H9 (cell line): ENCODE data around the gene SPATS2. TPM values are rescaled to one million over a fixed set of nuclear protein-coding genes. Genes with fewer than 3 reads are reported as not detected.

Experiments used
- DNase-seq: peaks from one replicate; pipeline ENCODE4 v3.0.0-alpha.2; 2017
- H2AFZ ChIP-seq: one replicate; pipeline ENCODE4 v1.6.1; 2013; ENCODE audit warnings: mild to moderate bottlenecking, low read length, control low read depth, moderate library complexity
- H2AK5ac ChIP-seq: 2 replicates; pipeline ENCODE4 v1.6.1; 2013; ENCODE audit warnings: low read length, control low read depth, mixed read lengths; ENCODE audit not compliant: insufficient read length
- H2BK120ac ChIP-seq: one replicate; pipeline ENCODE4 v1.6.1; 2013; ENCODE audit warnings: low read depth, mild to moderate bottlenecking, low read length, control low read depth, inconsistent platforms; ENCODE audit not compliant: poor library complexity, severe bottlenecking
- H2BK12ac ChIP-seq: 2 replicates; pipeline ENCODE4 v1.6.1; 2013; ENCODE audit warnings: low read length, control low read depth, mixed read lengths, low read depth; ENCODE audit not compliant: insufficient read length
- H2BK15ac ChIP-seq: 2 replicates; pipeline ENCODE4 v1.6.1; 2013; ENCODE audit warnings: low read depth, low read length, control low read depth
- H2BK20ac ChIP-seq: one replicate; pipeline ENCODE4 v1.6.1; 2013; ENCODE audit warnings: low read depth, mild to moderate bottlenecking, low read length, control low read depth, inconsistent platforms; ENCODE audit not compliant: poor library complexity, severe bottlenecking
- H2BK5ac ChIP-seq: 2 replicates; pipeline ENCODE4 v1.6.1; 2013; ENCODE audit warnings: low read length, control low read depth, mixed read lengths; ENCODE audit not compliant: insufficient read length
- H3K14ac ChIP-seq: 2 replicates; pipeline ENCODE4 v1.6.1; 2013; ENCODE audit warnings: low read length, control low read depth; ENCODE audit not compliant: insufficient read depth
- H3K18ac ChIP-seq: 2 replicates; pipeline ENCODE4 v1.6.1; 2013; ENCODE audit warnings: low read depth, mild to moderate bottlenecking, mixed read lengths, low read length, control low read depth; ENCODE audit not compliant: insufficient read length
- H3K23ac ChIP-seq: 2 replicates; pipeline ENCODE4 v1.6.1; 2013; ENCODE audit warnings: low read length, control low read depth, mixed read lengths, low read depth; ENCODE audit not compliant: insufficient read length
- H3K23me2 ChIP-seq: 2 replicates; pipeline ENCODE4 v1.6.1; 2013; ENCODE audit warnings: low read depth, mild to moderate bottlenecking, mixed read lengths, low read length, control low read depth; ENCODE audit not compliant: insufficient read length, poor library complexity, severe bottlenecking
- H3K27ac ChIP-seq: 2 replicates; pipeline ENCODE4 v1.5.1; 2013; ENCODE audit warnings: low read length, control low read depth, mixed read lengths, low read depth; ENCODE audit not compliant: insufficient read length
- H3K27me3 ChIP-seq: 2 replicates; pipeline ENCODE4 v1.6.1; 2013; ENCODE audit warnings: low read length, control low read depth, inconsistent platforms; ENCODE audit not compliant: insufficient read depth
- H3K4ac ChIP-seq: 2 replicates; pipeline ENCODE4 v1.6.1; 2013; ENCODE audit warnings: low read depth, mild to moderate bottlenecking, control low read depth, inconsistent platforms, low read length, moderate library complexity
- H3K4me1 ChIP-seq: 2 replicates; pipeline ENCODE4 v1.6.1; 2013; ENCODE audit warnings: low read length, control low read depth, inconsistent platforms; ENCODE audit not compliant: insufficient read depth
- H3K4me2 ChIP-seq: 2 replicates; pipeline ENCODE4 v1.6.1; 2013; ENCODE audit warnings: low read length, control low read depth, mixed read lengths; ENCODE audit not compliant: insufficient read length, insufficient read depth
- H3K56ac ChIP-seq: 2 replicates; pipeline ENCODE4 v1.6.1; 2013; ENCODE audit warnings: low read depth, mild to moderate bottlenecking, mixed read lengths, low read length, control low read depth; ENCODE audit not compliant: insufficient read length
- H3K79me1 ChIP-seq: 2 replicates; pipeline ENCODE4 v1.6.1; 2013; ENCODE audit warnings: low read depth, mild to moderate bottlenecking, moderate library complexity, low read length, control low read depth, inconsistent platforms; ENCODE audit not compliant: insufficient read depth, poor library complexity, severe bottlenecking
- H3K79me2 ChIP-seq: 2 replicates; pipeline ENCODE4 v1.6.1; 2013; ENCODE audit warnings: low read length, control low read depth, inconsistent platforms; ENCODE audit not compliant: insufficient read depth
- H3K9ac ChIP-seq: 2 replicates; pipeline ENCODE4 v1.6.1; 2013; ENCODE audit warnings: low read length, control low read depth, mixed read lengths; ENCODE audit not compliant: insufficient read length; ENCODE audit errors: extremely low read depth
- H3K9me3 ChIP-seq: one replicate; pipeline ENCODE4 v1.6.1; 2013; ENCODE audit warnings: low read depth, low read length, inconsistent platforms; ENCODE audit not compliant: control insufficient read depth
- H3T11ph ChIP-seq: one replicate; pipeline ENCODE4 v1.6.1; 2013; ENCODE audit warnings: mild to moderate bottlenecking, low read length, control low read depth, inconsistent platforms
- H4K20me1 ChIP-seq: one replicate; pipeline ENCODE4 v1.6.1; 2013; ENCODE audit not compliant: control insufficient read depth, insufficient read length, insufficient read depth
- H4K5ac ChIP-seq: 2 replicates; pipeline ENCODE4 v1.6.1; 2013; ENCODE audit warnings: low read depth, mild to moderate bottlenecking, mixed read lengths, low read length, control low read depth; ENCODE audit not compliant: insufficient read length
- H4K8ac ChIP-seq: replicated peaks from 2 replicates; pipeline ENCODE4 v1.6.1; 2013; ENCODE audit warnings: low read length, control low read depth, mixed read lengths, low read depth; ENCODE audit not compliant: insufficient read length
- H4K91ac ChIP-seq: 2 replicates; pipeline ENCODE4 v1.6.1; 2013; ENCODE audit warnings: low read depth, mild to moderate bottlenecking, moderate library complexity, mixed read lengths, low read length, control low read depth; ENCODE audit not compliant: insufficient read length
- H3K27ac Mint-ChIP-seq, 3 experiments: 2 replicates in 2 of 3; 3 replicates in 1 of 3; pipeline ENCODE4 v1.8.0; 2020 to 2021; ENCODE audit warnings: mixed read lengths in 3 of 3, mild to moderate bottlenecking in 1 of 3, moderate library complexity in 1 of 3
- H3K27me3 Mint-ChIP-seq: 2 replicates; pipeline ENCODE4 v1.8.0; 2021; ENCODE audit warnings: low read depth, mild to moderate bottlenecking, moderate library complexity, mixed read lengths
- H3K36me3 Mint-ChIP-seq, 3 experiments: 2 replicates in 2 of 3; 3 replicates in 1 of 3; pipeline ENCODE4 v1.8.0; 2020 to 2021; ENCODE audit warnings: low read depth in 3 of 3, mixed read lengths in 3 of 3; ENCODE audit not compliant: insufficient read depth in 1 of 3
- H3K4me1 Mint-ChIP-seq, 2 experiments: 2 replicates each; pipeline ENCODE4 v1.8.0; 2020; ENCODE audit warnings: mixed read lengths in 2 of 2
- H3K4me3 Mint-ChIP-seq, 2 experiments: 2 replicates in 1 of 2; 3 replicates in 1 of 2; pipeline ENCODE4 v1.8.0; 2020 to 2021; ENCODE audit warnings: mild to moderate bottlenecking in 2 of 2, mixed read lengths in 2 of 2, moderate library complexity in 1 of 2
- H3K9me3 Mint-ChIP-seq, 2 experiments: 2 replicates in 1 of 2; 3 replicates in 1 of 2; pipeline ENCODE4 v1.8.0; 2020; ENCODE audit warnings: mild to moderate bottlenecking in 2 of 2, mixed read lengths in 2 of 2, moderate library complexity in 1 of 2
- WGBS: extraction: QIAGEN DNeasy Blood & Tissue Kit; methylation state at CpG from one replicate; pipeline ENCODE4 v1.1.7; 2013; ENCODE audit warnings: missing lambda C conversion rate, low lambda C conversion rate, mixed read lengths; ENCODE audit not compliant: insufficient read length; ENCODE audit errors: extremely low coverage; 5-methylcytosine and 5-hydroxymethylcytosine counted together
- total RNA-seq: library from RNA; stranded (reverse); gene quantifications from 2 replicates; pipeline ENCODE4 v1.2.1, GENCODE V29; 2021
- TF ChIP-seq, protein P1 (sequence below): fragments of 200-600 bp; sonication (generic); conservative IDR thresholded peaks from 3 replicates; pipeline ENCODE4 v1.8.0; 2021; ENCODE audit warnings: antibody characterized with exemption, mild to moderate bottlenecking

Gene SPATS2
- total RNA-seq, 1 experiment from 2014 or later: 17.1 TPM

DNA sequence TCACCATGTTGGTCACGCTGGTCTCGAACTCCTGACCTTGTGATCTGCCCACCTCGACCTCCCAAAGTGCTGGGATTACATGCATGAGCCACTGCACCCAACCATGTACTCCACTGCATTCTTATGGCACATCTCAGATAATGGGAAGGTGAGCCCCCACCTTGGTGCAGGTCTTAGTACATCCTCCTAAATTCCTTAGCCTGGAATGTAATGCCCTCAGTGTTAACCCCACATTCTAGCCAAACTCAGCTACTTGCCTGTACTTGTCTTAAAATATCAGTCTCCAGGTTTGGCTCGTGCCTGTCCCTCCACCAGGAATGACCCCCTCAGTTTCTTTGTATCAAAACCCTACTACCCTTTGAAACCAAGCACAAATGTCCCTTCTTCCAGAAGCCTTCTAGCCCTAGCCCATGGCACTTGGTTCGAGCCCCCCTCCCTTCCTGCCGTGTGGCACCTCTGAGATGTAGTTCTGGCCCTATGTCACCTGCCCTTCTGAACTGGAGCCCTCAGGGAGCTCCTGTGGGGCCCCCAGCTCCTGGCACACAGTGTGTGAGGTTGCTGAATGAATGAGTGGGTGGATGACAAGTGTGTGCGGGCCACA lies 179.9 kb downstream of the SPATS2 start:
- H3K4me1 Mint-ChIP-seq: peaks cover 11 to 37% of the 10 kb centered on the region in 2 experiments
- Histone ChIP-seq H4K8ac (no peak overlapping the region), H2BK15ac (no peak overlapping the region), H3K4me2 (no peak overlapping the region), H3K9me3 (no peaks in the 10 kb centered on the region), H2BK5ac (no peak overlapping the region), H2BK20ac (no peak overlapping the region), H3K27ac (no peak overlapping the region), H2BK12ac (no peak overlapping the region), H3K9ac (no peak overlapping the region), H3K79me2 (no peaks in the 10 kb centered on the region), H2AFZ (no peak overlapping the region), H3K4ac (no peak overlapping the region), H4K20me1 (no peaks in the 10 kb centered on the region), H3K56ac (no peak overlapping the region), H3T11ph (no peak overlapping the region), H3K79me1 (no peaks in the 10 kb centered on the region), H4K91ac (no peak overlapping the region), H3K14ac (no peak overlapping the region), H2AK5ac (no peak overlapping the region), H3K27me3 (peaks cover 25% of the 10 kb centered on the region; the same call in 1 of the 2 replicates), H3K4me1 (no peaks in the 10 kb centered on the region), H3K23me2 (peaks cover 11% of the 10 kb centered on the region), H3K23ac (no peak overlapping the region), H2BK120ac (no peak overlapping the region), H4K5ac (no peak overlapping the region), H3K18ac (no peak overlapping the region)
- no peaks in the 10 kb centered on the region for H3K36me3 Mint-ChIP-seq
- TF ChIP-seq, protein P1, sequence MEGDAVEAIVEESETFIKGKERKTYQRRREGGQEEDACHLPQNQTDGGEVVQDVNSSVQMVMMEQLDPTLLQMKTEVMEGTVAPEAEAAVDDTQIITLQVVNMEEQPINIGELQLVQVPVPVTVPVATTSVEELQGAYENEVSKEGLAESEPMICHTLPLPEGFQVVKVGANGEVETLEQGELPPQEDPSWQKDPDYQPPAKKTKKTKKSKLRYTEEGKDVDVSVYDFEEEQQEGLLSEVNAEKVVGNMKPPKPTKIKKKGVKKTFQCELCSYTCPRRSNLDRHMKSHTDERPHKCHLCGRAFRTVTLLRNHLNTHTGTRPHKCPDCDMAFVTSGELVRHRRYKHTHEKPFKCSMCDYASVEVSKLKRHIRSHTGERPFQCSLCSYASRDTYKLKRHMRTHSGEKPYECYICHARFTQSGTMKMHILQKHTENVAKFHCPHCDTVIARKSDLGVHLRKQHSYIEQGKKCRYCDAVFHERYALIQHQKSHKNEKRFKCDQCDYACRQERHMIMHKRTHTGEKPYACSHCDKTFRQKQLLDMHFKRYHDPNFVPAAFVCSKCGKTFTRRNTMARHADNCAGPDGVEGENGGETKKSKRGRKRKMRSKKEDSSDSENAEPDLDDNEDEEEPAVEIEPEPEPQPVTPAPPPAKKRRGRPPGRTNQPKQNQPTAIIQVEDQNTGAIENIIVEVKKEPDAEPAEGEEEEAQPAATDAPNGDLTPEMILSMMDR: no peak
- no peaks in the 10 kb centered on the region for H3K9me3 Mint-ChIP-seq
- H3K27me3 Mint-ChIP-seq: peaks cover 90% of the 10 kb centered on the region
- no peak overlapping the region for H3K4me3 Mint-ChIP-seq
- no peak for DNase-seq
- H3K27ac Mint-ChIP-seq: no peak overlapping the region; a peak in 1 of 7 replicates
- WGBS: no CpG with 5 or more reads among the region's 7 CpGs
